ENCODE results near the gene CHERP. TPM values are rescaled to one million over a fixed set of nuclear protein-coding genes. Genes with fewer than 3 reads are reported as not detected.
"Not testable (repeated sequence)": the region's sequence is repeated elsewhere in the genome, so short reads cannot be mapped to it uniquely, and the experiment has no call there.

The CHERP gene
- total RNA-seq, 1 donor from 2014 or later = 76.4 TPM

GRCh38 chr19:16516923-16517610 is 25.2 kb downstream of the CHERP start:
- H3K36me3 Mint-ChIP-seq (ENCODE audit: insufficient read depth) = peaks cover 9% of the 10 kb centered on the region
- H3K4me3 Mint-ChIP-seq (ENCODE audit: low read depth) = no peak overlapping the region
- H3K27me3 Mint-ChIP-seq = no peaks in the 10 kb centered on the region
- H3K4me1 Mint-ChIP-seq (ENCODE audit: low read depth) = no peaks in the 10 kb centered on the region
- TF ChIP-seq CTCF (IDR thresholded peaks at IDR 0.05; ENCODE audit: unreplicated experiment) = no peak
- no peaks in the 10 kb centered on the region for H3K9me3 Mint-ChIP-seq (ENCODE audit: low read depth)
- no peak overlapping the region for H3K27ac Mint-ChIP-seq
- DNase-seq (ENCODE audit: low spot score, unreplicated experiment) = no peak

- peaks cover 12% of the 10 kb centered on the region for H3K36me3 Mint-ChIP-seq (ENCODE audit: insufficient read depth)
- H3K27me3 Mint-ChIP-seq = no peaks in the 10 kb centered on the region
- DNase-seq (ENCODE audit: low spot score, unreplicated experiment) = no peak
- H3K4me1 Mint-ChIP-seq (ENCODE audit: low read depth) = no peaks in the 10 kb centered on the region
- no peak overlapping the region for H3K27ac Mint-ChIP-seq
- H3K9me3 Mint-ChIP-seq (ENCODE audit: low read depth) = no peaks in the 10 kb centered on the region
- H3K4me3 Mint-ChIP-seq (ENCODE audit: low read depth) = no peak overlapping the region
- no peak for TF ChIP-seq CTCF (IDR thresholded peaks at IDR 0.05; ENCODE audit: unreplicated experiment)
Observed at GRCh38 chr19:16516381-16516780, 25.9 kb downstream of the CHERP start.

- Mint-ChIP-seq H3K9me3 (ENCODE audit: low read depth) (no peaks in the 10 kb centered on the region), H3K4me1 (ENCODE audit: low read depth) (no peaks in the 10 kb centered on the region), H3K27ac (no peak overlapping the region), H3K27me3 (no peaks in the 10 kb centered on the region), H3K4me3 (ENCODE audit: low read depth) (no peak overlapping the region), H3K36me3 (ENCODE audit: insufficient read depth) (peaks cover 12% of the 10 kb centered on the region)
- TF ChIP-seq CTCF (IDR thresholded peaks at IDR 0.05; ENCODE audit: unreplicated experiment) = no peak
- no peak for DNase-seq (ENCODE audit: low spot score, unreplicated experiment)
Observed at GRCh38 chr19:16514383-16515019, 27.7 kb downstream of the CHERP start.

- not testable (repeated sequence) for H3K9me3 Mint-ChIP-seq (ENCODE audit: low read depth); H3K27me3 Mint-ChIP-seq; H3K4me3 Mint-ChIP-seq (ENCODE audit: low read depth); H3K4me1 Mint-ChIP-seq (ENCODE audit: low read depth); DNase-seq (ENCODE audit: low spot score, unreplicated experiment); H3K27ac Mint-ChIP-seq
- H3K36me3 Mint-ChIP-seq (ENCODE audit: insufficient read depth) = peaks cover 10% of the 10 kb centered on the region
Observed at GRCh38 chr19:16512611-16513010, 29.6 kb downstream of the CHERP start.

- H3K4me1 Mint-ChIP-seq (ENCODE audit: low read depth) = no peaks in the 10 kb centered on the region
- TF ChIP-seq CTCF (IDR thresholded peaks at IDR 0.05; ENCODE audit: unreplicated experiment) = no peak
- no peak for DNase-seq (ENCODE audit: low spot score, unreplicated experiment)
- H3K9me3 Mint-ChIP-seq (ENCODE audit: low read depth) = no peaks in the 10 kb centered on the region
- no peaks in the 10 kb centered on the region for H3K27me3 Mint-ChIP-seq
- H3K27ac Mint-ChIP-seq = no peak overlapping the region
- H3K4me3 Mint-ChIP-seq (ENCODE audit: low read depth) = no peak overlapping the region
- peaks cover 16% of the 10 kb centered on the region for H3K36me3 Mint-ChIP-seq (ENCODE audit: insufficient read depth)
Observed at GRCh38 chr19:16509141-16510061, 32.8 kb downstream of the CHERP start.

Data from progenitor cell of endocrine pancreas (in vitro differentiated cells).